ENCODE data around the gene HP1BP3. TPM values are rescaled to one million over a fixed set of nuclear protein-coding genes. Genes with fewer than 3 reads are reported as not detected.
"Not testable (repeated sequence)": the region's sequence is repeated elsewhere in the genome, so short reads cannot be mapped to it uniquely, and the experiment has no call there.

Gene HP1BP3
- total RNA-seq, 4 donors from 2014 or later: 222 to 491 (median 311) TPM

GRCh38 chr1:20721117-20722061, 65.7 kb downstream of the HP1BP3 start:
- Histone ChIP-seq H3K27me3 (peaks cover 0 to 11% of the 10 kb centered on the region in 2 donors), H3K9me3 (no peaks in the 10 kb centered on the region), H3K4me3 (no peak overlapping the region), H3K36me3 (no peaks in the 10 kb centered on the region), H3K4me1 (peaks cover 0 to 11% (median 4%) of the 10 kb centered on the region in 4 donors), H3K27ac (no peak overlapping the region)
- peak in 1 of 2 donors; percentile 6 for DNase-seq (ENCODE audit: low spot score in 2 of 2)
- 90 to 91% methylated on average over 29 of the region's 29 CpGs for WGBS, 2 donors
- TF ChIP-seq CTCF (IDR thresholded peaks at IDR 0.05): no peak
- no peak for TF ChIP-seq POLR2A (IDR thresholded peaks at IDR 0.05)
- TF ChIP-seq EP300 (IDR thresholded peaks at IDR 0.05): no peak

GRCh38 chr1:20720631-20721091, 66.4 kb downstream of the HP1BP3 start:
- H3K9me3 ChIP-seq: no peaks in the 10 kb centered on the region
- no peak overlapping the region for H3K4me3 ChIP-seq
- WGBS, 2 donors: 71 to 85% methylated on average over 8 to 10 of the region's 12 CpGs
- peaks cover 0 to 19% of the 10 kb centered on the region in 2 donors for H3K27me3 ChIP-seq
- TF ChIP-seq POLR2A (IDR thresholded peaks at IDR 0.05) (no peak), CTCF (IDR thresholded peaks at IDR 0.05) (no peak), EP300 (IDR thresholded peaks at IDR 0.05) (no peak)
- H3K4me1 ChIP-seq: peaks cover 0 to 11% (median 4%) of the 10 kb centered on the region in 4 donors
- H3K27ac ChIP-seq: no peak overlapping the region
- DNase-seq (ENCODE audit: low spot score in 2 of 2): no peak
- H3K36me3 ChIP-seq: no peaks in the 10 kb centered on the region

DNA sequence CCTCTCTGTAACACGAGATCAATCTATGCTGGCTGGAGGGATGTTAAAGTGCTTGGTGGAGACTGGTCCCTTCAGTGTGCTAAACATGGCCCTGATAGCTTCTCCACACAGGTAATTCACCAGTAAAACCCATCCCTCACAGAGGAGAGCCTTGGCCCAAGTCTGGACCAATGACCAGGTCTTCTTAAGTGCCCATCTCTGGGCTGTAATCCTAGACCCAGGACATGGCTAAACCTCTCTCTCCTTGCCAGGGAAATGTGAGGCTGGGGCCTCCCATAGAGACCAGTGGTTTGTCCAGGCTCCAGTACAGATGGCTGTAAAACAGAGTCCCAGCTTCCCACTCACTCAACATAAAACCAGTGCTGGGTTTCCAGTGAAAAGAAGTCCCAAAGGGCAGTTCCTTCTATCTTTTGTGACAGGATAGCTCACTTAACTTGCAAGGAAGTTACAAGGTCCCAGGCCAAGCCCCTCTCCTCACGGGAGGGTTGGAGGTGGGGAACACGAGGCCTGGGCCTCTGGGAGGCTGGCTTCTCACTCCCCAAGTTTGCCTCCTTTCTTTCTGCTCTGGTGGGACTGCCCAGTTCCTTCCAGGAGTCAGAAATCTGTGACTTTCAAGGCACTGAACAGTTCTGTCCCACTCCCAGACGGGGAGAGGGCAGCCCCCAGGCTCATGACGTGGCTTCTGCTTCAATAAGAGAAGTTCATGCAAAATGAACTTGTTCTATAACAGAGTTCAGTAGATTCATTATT, 67.1 kb downstream of the HP1BP3 start:
- H3K27me3 ChIP-seq: peaks cover 0 to 23% of the 10 kb centered on the region in 2 donors
- WGBS, 2 donors: 46 to 51% methylated on average over 5 of the region's 5 CpGs
- no peaks in the 10 kb centered on the region for H3K36me3 ChIP-seq
- TF ChIP-seq EP300 (IDR thresholded peaks at IDR 0.05) (no peak), CTCF (IDR thresholded peaks at IDR 0.05) (no peak), POLR2A (IDR thresholded peaks at IDR 0.05) (no peak)
- no peak overlapping the region for H3K27ac ChIP-seq
- peaks cover 0 to 11% (median 4%) of the 10 kb centered on the region in 4 donors for H3K4me1 ChIP-seq
- no peaks in the 10 kb centered on the region for H3K9me3 ChIP-seq
- no peak for DNase-seq (ENCODE audit: low spot score in 2 of 2)
- H3K4me3 ChIP-seq: no peak overlapping the region

DNA sequence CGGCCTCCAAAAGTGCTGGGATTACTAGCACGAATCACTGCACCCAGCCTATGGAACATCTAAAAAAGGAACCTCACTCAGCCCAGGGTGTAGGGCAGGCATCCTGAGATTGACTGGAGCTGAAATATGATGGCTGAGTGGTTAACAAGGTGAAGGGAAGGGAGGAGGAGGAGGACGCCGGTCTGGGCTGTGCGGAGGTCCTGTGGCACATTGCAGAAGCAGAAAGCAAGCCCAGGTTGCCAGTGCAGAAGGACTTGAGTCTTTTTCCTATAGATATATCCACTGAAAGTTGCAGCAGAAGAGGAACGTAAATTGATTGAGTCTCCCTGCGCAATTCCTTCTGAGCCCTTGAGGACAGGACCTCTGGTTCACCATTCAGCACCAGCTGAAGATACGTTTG, 67.8 kb downstream of the HP1BP3 start:
- no peak for TF ChIP-seq CTCF (IDR thresholded peaks at IDR 0.05)
- no peak for TF ChIP-seq POLR2A (IDR thresholded peaks at IDR 0.05)
- no peak for TF ChIP-seq EP300 (IDR thresholded peaks at IDR 0.05)
- DNase-seq (ENCODE audit: low spot score in 2 of 2): no peak
- H3K9me3 ChIP-seq: no peaks in the 10 kb centered on the region
- no peaks in the 10 kb centered on the region for H3K36me3 ChIP-seq
- 90 to 93% methylated on average over 8 of the region's 8 CpGs for WGBS, 2 donors
- no peak overlapping the region for H3K27ac ChIP-seq
- H3K27me3 ChIP-seq: peaks cover 0 to 23% of the 10 kb centered on the region in 2 donors
- no peak overlapping the region for H3K4me3 ChIP-seq
- peaks cover 0 to 11% (median 4%) of the 10 kb centered on the region in 4 donors for H3K4me1 ChIP-seq

DNA sequence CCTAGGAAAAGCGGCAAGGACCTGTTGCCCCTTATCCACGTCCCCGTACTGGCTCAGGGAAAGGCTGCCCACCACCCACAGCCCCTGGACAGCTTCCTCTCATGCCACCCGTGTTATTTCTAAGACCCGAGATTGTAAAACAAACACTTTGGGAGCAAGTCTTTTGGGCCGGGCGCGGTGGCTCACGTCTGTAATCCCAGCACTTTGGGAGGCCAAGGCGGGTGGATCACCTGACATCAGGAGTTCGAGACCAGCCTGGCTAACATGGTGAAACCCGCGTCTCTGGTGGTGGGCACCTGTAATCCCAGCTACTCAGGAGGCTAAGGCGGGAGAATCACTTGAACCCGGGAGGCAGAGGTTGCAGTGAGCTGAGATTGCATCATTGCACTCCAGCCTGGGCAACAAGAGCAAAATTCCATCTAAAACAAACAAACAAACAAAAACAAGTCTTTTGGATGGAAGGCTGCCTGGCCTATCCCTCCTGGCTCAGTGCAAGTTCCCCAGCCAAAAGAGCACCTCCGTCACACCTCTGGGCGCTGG, 68.7 kb downstream of the HP1BP3 start:
- peak overlapping the region in 1 of 4 donors; percentile 73 for H3K27ac ChIP-seq
- peaks cover 0 to 27% of the 10 kb centered on the region in 2 donors for H3K27me3 ChIP-seq
- not testable (repeated sequence) for H3K9me3 ChIP-seq; DNase-seq (ENCODE audit: low spot score in 2 of 2); H3K36me3 ChIP-seq
- peak overlapping the region in 3 of 4 donors; percentile 30 to 60 (median 42) for H3K4me3 ChIP-seq
- WGBS, 2 donors: 65 to 66% methylated on average over 17 of the region's 17 CpGs
- peaks cover 0 to 11% (median 4%) of the 10 kb centered on the region in 4 donors for H3K4me1 ChIP-seq
